ENCODE measurements around the gene RALGAPB.
"Not testable (repeated sequence)": the region's sequence is repeated elsewhere in the genome, so short reads cannot be mapped to it uniquely, and the experiment has no call there.

Gene RALGAPB

GRCh38 chr20:38497246-38497935 lies 24.7 kb downstream of the RALGAPB start:
- peak; percentile 64 for DNase-seq (ENCODE audit: low read depth)

- DNase-seq (ENCODE audit: low read depth): no peak
These were observed 26.3 kb downstream of the RALGAPB start for GRCh38 chr20:38498909-38499308.

GRCh38 chr20:38499366-38499765 lies 26.7 kb downstream of the RALGAPB start:
- DNase-seq (ENCODE audit: low read depth): no peak

- DNase-seq (ENCODE audit: low read depth): no peak
These were observed 29.3 kb downstream of the RALGAPB start for GRCh38 chr20:38501858-38502436.

- peak; percentile 39 for DNase-seq (ENCODE audit: low read depth)
These were observed 31.9 kb downstream of the RALGAPB start for GRCh38 chr20:38504368-38505090.

GRCh38 chr20:38505091-38505455 lies 32.4 kb downstream of the RALGAPB start:
- no peak for DNase-seq (ENCODE audit: low read depth)

GRCh38 chr20:38511726-38512125 lies 39.1 kb downstream of the RALGAPB start:
- DNase-seq (ENCODE audit: low read depth): not testable (repeated sequence)

- no peak for DNase-seq (ENCODE audit: low read depth)
These were observed 41.5 kb downstream of the RALGAPB start for GRCh38 chr20:38514185-38514584.

GRCh38 chr20:38514947-38515346 lies 42.3 kb downstream of the RALGAPB start:
- no peak for DNase-seq (ENCODE audit: low read depth)

GRCh38 chr20:38515631-38516030 lies 43.0 kb downstream of the RALGAPB start:
- DNase-seq (ENCODE audit: low read depth): no peak

- DNase-seq (ENCODE audit: low read depth): no peak
These were observed 46.8 kb downstream of the RALGAPB start for GRCh38 chr20:38519426-38519825.

- no peak for DNase-seq (ENCODE audit: low read depth)
These were observed 47.6 kb downstream of the RALGAPB start for GRCh38 chr20:38520261-38520660.

- peak; percentile 54 for DNase-seq (ENCODE audit: low read depth)
These were observed 51.1 kb downstream of the RALGAPB start for GRCh38 chr20:38523697-38524096.

- no peak for DNase-seq (ENCODE audit: low read depth)
These were observed 55.5 kb downstream of the RALGAPB start for GRCh38 chr20:38528167-38528566.

GRCh38 chr20:38531021-38531420 lies 58.4 kb downstream of the RALGAPB start:
- no peak for DNase-seq (ENCODE audit: low read depth)

GRCh38 chr20:38534756-38535155 lies 62.1 kb downstream of the RALGAPB start:
- no peak for DNase-seq (ENCODE audit: low read depth)

- peak; percentile 37 for DNase-seq (ENCODE audit: low read depth)
These were observed 63.7 kb downstream of the RALGAPB start for GRCh38 chr20:38536310-38536709.

GRCh38 chr20:38537176-38537575 lies 64.5 kb downstream of the RALGAPB start:
- DNase-seq (ENCODE audit: low read depth): peak; percentile 18

GRCh38 chr20:38538789-38539188 lies 66.1 kb downstream of the RALGAPB start:
- DNase-seq (ENCODE audit: low read depth): no peak

GRCh38 chr20:38543014-38543906 lies 70.6 kb downstream of the RALGAPB start:
- DNase-seq (ENCODE audit: low read depth): no peak

GRCh38 chr20:38545771-38546170 lies 73.1 kb downstream of the RALGAPB start:
- no peak for DNase-seq (ENCODE audit: low read depth)
